IMR-90 (cell line): ENCODE results near the gene DARS1. TPM values are rescaled to one million over a fixed set of nuclear protein-coding genes. Genes with fewer than 3 reads are reported as not detected.

Experiments
- ATAC-seq: fragments of 200-7000 bp; cut with Tn5 transposase; 2 replicates; pipeline ENCODE4 v1.9.1; 2020; ENCODE audit warnings: low read depth, mild to moderate bottlenecking, moderate library complexity
- BruUV-seq: library from RNA; stranded (reverse); fragments of 400-500 nt; replicated peaks from 2 replicates; lab custom pipeline; 2021; lab: Mats Ljungman, UMichigan
- CTCF ChIA-PET: fragments of 300-600 bp; formaldehyde crosslinking; extraction: SDS; loops from one replicate; lab custom pipeline; 2021; ENCODE audit warnings: antibody characterized with exemption; lab: Yijun Ruan, JAX
- POLR2A ChIA-PET: fragments of 300-600 bp; sonication (Branson Sonifier 250); formaldehyde crosslinking; loops from one replicate; lab custom pipeline; 2022; ENCODE audit warnings: antibody characterized with exemption; ENCODE audit not compliant: unreplicated experiment; lab: Charles Lee
- DNase-seq: peaks from one replicate; pipeline ENCODE4 v3.0.0; 2013
- H2AFZ ChIP-seq: replicated peaks from 2 replicates; pipeline ENCODE3; 2013; ENCODE audit warnings: low read length, mild to moderate bottlenecking; ENCODE audit not compliant: poor library complexity
- H2AK5ac ChIP-seq: 2 replicates; pipeline ENCODE4 v1.6.1; 2013; ENCODE audit warnings: low read depth, low read length, inconsistent platforms
- H2AK9ac ChIP-seq: replicated peaks from 2 replicates; pipeline ENCODE3; 2013; ENCODE audit warnings: mild to moderate bottlenecking, low read depth, low read length, moderate library complexity; ENCODE audit not compliant: poor library complexity
- H2BK120ac ChIP-seq: 2 replicates; pipeline ENCODE4 v1.6.1; 2013; ENCODE audit warnings: low read depth, low read length, inconsistent platforms
- H2BK15ac ChIP-seq: 3 replicates; pipeline ENCODE4 v1.6.1; 2013; ENCODE audit warnings: low read depth, low read length, inconsistent platforms
- H2BK20ac ChIP-seq: 2 replicates; pipeline ENCODE4 v1.6.1; 2013; ENCODE audit warnings: low read depth, mild to moderate bottlenecking, inconsistent platforms, low read length, moderate library complexity
- H2BK5ac ChIP-seq: 2 replicates; pipeline ENCODE4 v1.6.1; 2013; ENCODE audit warnings: mild to moderate bottlenecking, low read depth, low read length, inconsistent platforms; ENCODE audit not compliant: poor library complexity, severe bottlenecking
- H3K14ac ChIP-seq: replicated peaks from 2 replicates; pipeline ENCODE4 v1.6.1; 2013; ENCODE audit warnings: low read depth, low read length, inconsistent platforms
- H3K18ac ChIP-seq: 2 replicates; pipeline ENCODE4 v1.6.1; 2013; ENCODE audit warnings: low read depth, low read length, control low read depth
- H3K23ac ChIP-seq: 2 replicates; pipeline ENCODE4 v1.6.1; 2013; ENCODE audit warnings: low read depth, low read length, inconsistent platforms
- H3K27ac ChIP-seq: 2 replicates; pipeline ENCODE4 v1.5.1; 2013; ENCODE audit warnings: mild to moderate bottlenecking, control low read depth, low read length; ENCODE audit not compliant: insufficient read depth
- H3K27me3 ChIP-seq: 2 replicates; pipeline ENCODE4 v1.6.1; 2013; ENCODE audit warnings: low read length; ENCODE audit not compliant: control insufficient read depth, insufficient read depth
- H3K36me3 ChIP-seq: 2 replicates; pipeline ENCODE4 v1.6.1; 2013; ENCODE audit warnings: low read length, mixed read lengths; ENCODE audit not compliant: control insufficient read depth, insufficient read depth
- H3K4ac ChIP-seq: 2 replicates; pipeline ENCODE4 v1.6.1; 2013; ENCODE audit warnings: low read depth, low read length, inconsistent platforms
- H3K4me1 ChIP-seq: 2 replicates; pipeline ENCODE4 v1.6.1; 2013; ENCODE audit warnings: low read length, mixed read lengths; ENCODE audit not compliant: control insufficient read depth, insufficient read depth
- H3K4me2 ChIP-seq: 2 replicates; pipeline ENCODE4 v1.6.1; 2013; ENCODE audit warnings: low read depth, mild to moderate bottlenecking, control low read depth, low read length, moderate library complexity
- H3K4me3 ChIP-seq: 2 replicates; pipeline ENCODE4 v1.5.1; 2013; ENCODE audit warnings: low read depth, mild to moderate bottlenecking, control low read depth, low read length, moderate library complexity; ENCODE audit not compliant: insufficient read depth
- H3K56ac ChIP-seq: 2 replicates; pipeline ENCODE4 v1.6.1; 2013; ENCODE audit warnings: low read length, inconsistent platforms; ENCODE audit not compliant: insufficient read depth; ENCODE audit errors: extremely low read depth
- H3K79me1 ChIP-seq, 2 experiments: 2 replicates each; pipeline ENCODE4 v1.6.1; 2013; ENCODE audit warnings: low read length in 2 of 2, inconsistent platforms in 1 of 2, low read depth in 1 of 2
- H3K9ac ChIP-seq: 2 replicates; pipeline ENCODE4 v1.6.1; 2013; ENCODE audit warnings: low read depth, low read length, control low read depth
- H3K9me1 ChIP-seq: 2 replicates; pipeline ENCODE4 v1.6.1; 2013; ENCODE audit warnings: low read length, inconsistent platforms; ENCODE audit not compliant: insufficient read depth
- H3K9me3 ChIP-seq: 2 replicates; pipeline ENCODE4 v1.6.1; 2013; ENCODE audit warnings: low read length; ENCODE audit not compliant: control insufficient read depth, insufficient read depth
- H4K20me1 ChIP-seq: 2 replicates; pipeline ENCODE4 v1.6.1; 2013; ENCODE audit warnings: low read length, inconsistent platforms; ENCODE audit not compliant: insufficient read depth
- H4K5ac ChIP-seq: 2 replicates; pipeline ENCODE4 v1.6.1; 2013; ENCODE audit warnings: mild to moderate bottlenecking, low read depth, low read length, control low read depth
- H4K8ac ChIP-seq, 2 experiments: 2 replicates each; pipeline ENCODE4 v1.6.1; 2013; ENCODE audit warnings: low read depth in 2 of 2, low read length in 2 of 2, control low read depth in 1 of 2, inconsistent platforms in 1 of 2
- H4K91ac ChIP-seq: 2 replicates; pipeline ENCODE4 v1.6.1; 2013; ENCODE audit warnings: low read depth, low read length, inconsistent platforms; ENCODE audit not compliant: insufficient read depth
- CEBPB ChIP-seq: IDR thresholded peaks from 2 replicates; pipeline ENCODE4 v1.6.1; 2012; ENCODE audit warnings: low read depth, low read length, improper control_type of control experiment
- FOS ChIP-seq: fragments of 150-350 bp; IDR thresholded peaks from 2 replicates; pipeline ENCODE4 v1.6.1; 2016; ENCODE audit warnings: low read depth, low read length
- NFE2L2 ChIP-seq: fragments of 150-350 bp; IDR thresholded peaks from 2 replicates; pipeline ENCODE4 v1.6.1; 2016; ENCODE audit warnings: low read depth, mild to moderate bottlenecking, low read length
- POLR2A ChIP-seq: IDR thresholded peaks from 2 replicates; pipeline ENCODE4 v1.6.1; 2012; ENCODE audit warnings: mild to moderate bottlenecking, low read depth, low read length
- RAD21 ChIP-seq: IDR thresholded peaks from 2 replicates; pipeline ENCODE4 v1.6.1; 2012; ENCODE audit warnings: low read length, improper control_type of control experiment
- RCOR1 ChIP-seq: IDR thresholded peaks from 2 replicates; pipeline ENCODE4 v1.6.1; 2012; ENCODE audit warnings: mild to moderate bottlenecking, low read length, improper control_type of control experiment; ENCODE audit not compliant: insufficient replicate concordance
- RFX5 ChIP-seq: IDR thresholded peaks from 2 replicates; pipeline ENCODE4 v1.8.0; 2012; ENCODE audit warnings: low read depth, mild to moderate bottlenecking, low read length, moderate library complexity
- SMC3 ChIP-seq: fragments of 150-350 bp; IDR thresholded peaks from 2 replicates; pipeline ENCODE4 v1.6.1; 2016; ENCODE audit warnings: low read depth, mild to moderate bottlenecking, antibody characterized with exemption, low read length, moderate library complexity
- WGBS, 2 experiments: methylation state at CpG; one replicate each; pipeline versions ENCODE4 v1.1.5 to v1.1.7; 2013; ENCODE audit warnings: missing lambda C conversion rate in 2 of 2; ENCODE audit not compliant: insufficient read length in 1 of 2; ENCODE audit errors: extremely low coverage in 2 of 2; 5-methylcytosine and 5-hydroxymethylcytosine counted together
- dilution Hi-C: fragments of 300-500 bp; cut with HindIII; formaldehyde crosslinking; loops from one replicate; pipeline ENCODE4 v1.14.3; 2018; ENCODE audit warnings: low sequenced_read_pairs; ENCODE audit not compliant: unreplicated experiment
- in situ Hi-C: fragments of 300-500 bp; cut with MboI; formaldehyde crosslinking; loops from 3 replicates; pipeline ENCODE4 v1.14.3; 2019; ENCODE audit warnings: low sequenced_read_pairs, inconsistent platforms, mixed read lengths
- intact Hi-C: fragments of 100-400 bp; cut with micrococcal nuclease; formaldehyde crosslinking; loops from 2 replicates; pipeline ENCODE4 v1.10.0; 2022
- polyA plus RNA-seq, 3 experiments: library from polyadenylated mRNA; depleted of rRNA; stranded (reverse); fragments of >200 nt; gene quantifications; 2 replicates each; pipeline ENCODE4 v1.2.3, GENCODE V29; 2012; ENCODE audit warnings: low replicate concordance in 1 of 3
- total RNA-seq: library from RNA; depleted of rRNA; stranded (reverse); fragments of >200 nt; gene quantifications from 2 replicates; pipeline ENCODE4 v1.2.3, GENCODE V29; 2012
- TF ChIP-seq, protein P1 (sequence below): conservative IDR thresholded peaks from 2 replicates; pipeline ENCODE4 v1.5.1; 2012; ENCODE audit warnings: mild to moderate bottlenecking, low read depth, low read length, improper control_type of control experiment

The DARS1 gene
- total and polyA plus RNA-seq, 2 of the 4 experiments (the other 2 are of a cell fraction), result 56.5 to 66.5 TPM

DNA sequence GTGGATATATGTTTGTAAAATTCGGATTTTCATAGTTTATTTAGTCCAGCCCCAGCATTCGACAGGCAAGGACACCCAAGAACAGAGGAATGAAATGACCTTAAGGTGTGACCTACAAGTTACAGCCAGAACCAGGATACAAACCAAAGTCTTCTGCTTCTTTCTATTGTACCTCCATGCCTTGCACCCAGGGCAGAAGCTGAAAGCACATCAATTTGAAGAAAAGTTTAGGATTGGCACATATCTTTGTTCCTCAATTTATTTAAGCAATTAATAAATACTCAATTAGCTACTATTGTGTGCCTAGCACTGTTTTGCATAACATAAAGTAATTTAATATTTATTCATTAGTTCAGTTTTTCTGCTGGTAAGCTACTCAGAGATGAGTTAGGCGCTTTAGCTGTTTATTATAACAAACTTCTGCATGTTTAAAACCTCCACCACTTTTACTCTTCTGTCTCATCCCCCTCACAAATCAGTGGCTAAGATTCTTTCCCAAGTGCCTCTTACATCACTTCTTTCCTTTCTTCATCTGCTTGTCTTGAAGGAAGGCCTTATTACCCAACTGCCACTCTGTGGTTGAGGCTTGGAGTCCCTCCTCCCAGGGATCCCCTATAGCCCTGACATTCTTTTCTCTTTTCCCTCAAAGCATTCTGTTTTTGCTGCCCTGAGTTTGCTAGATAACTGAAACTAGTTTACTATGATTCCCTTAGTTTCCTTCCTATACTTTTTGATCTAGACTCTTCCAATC lies 37.1 kb upstream of the DARS1 start:
- no peak overlapping the region for H2AFZ ChIP-seq
- no peak overlapping the region for H2BK15ac ChIP-seq
- H3K4me3 ChIP-seq, result no peak overlapping the region
- no peak overlapping the region for H3K4me2 ChIP-seq
- no peak overlapping the region for H2BK5ac ChIP-seq
- BruUV-seq, result no TSS peak
- TF ChIP-seq NFE2L2, result no peak
- no peak for TF ChIP-seq RAD21
- no peak for TF ChIP-seq FOS
- TF ChIP-seq, protein P1, sequence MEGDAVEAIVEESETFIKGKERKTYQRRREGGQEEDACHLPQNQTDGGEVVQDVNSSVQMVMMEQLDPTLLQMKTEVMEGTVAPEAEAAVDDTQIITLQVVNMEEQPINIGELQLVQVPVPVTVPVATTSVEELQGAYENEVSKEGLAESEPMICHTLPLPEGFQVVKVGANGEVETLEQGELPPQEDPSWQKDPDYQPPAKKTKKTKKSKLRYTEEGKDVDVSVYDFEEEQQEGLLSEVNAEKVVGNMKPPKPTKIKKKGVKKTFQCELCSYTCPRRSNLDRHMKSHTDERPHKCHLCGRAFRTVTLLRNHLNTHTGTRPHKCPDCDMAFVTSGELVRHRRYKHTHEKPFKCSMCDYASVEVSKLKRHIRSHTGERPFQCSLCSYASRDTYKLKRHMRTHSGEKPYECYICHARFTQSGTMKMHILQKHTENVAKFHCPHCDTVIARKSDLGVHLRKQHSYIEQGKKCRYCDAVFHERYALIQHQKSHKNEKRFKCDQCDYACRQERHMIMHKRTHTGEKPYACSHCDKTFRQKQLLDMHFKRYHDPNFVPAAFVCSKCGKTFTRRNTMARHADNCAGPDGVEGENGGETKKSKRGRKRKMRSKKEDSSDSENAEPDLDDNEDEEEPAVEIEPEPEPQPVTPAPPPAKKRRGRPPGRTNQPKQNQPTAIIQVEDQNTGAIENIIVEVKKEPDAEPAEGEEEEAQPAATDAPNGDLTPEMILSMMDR, result no peak
- no peak for TF ChIP-seq SMC3
- no peak for TF ChIP-seq RCOR1
- no peak for TF ChIP-seq RFX5
- TF ChIP-seq CEBPB, result no peak
- TF ChIP-seq POLR2A, result no peak
- H3K4ac ChIP-seq, result no peak overlapping the region
- POLR2A ChIA-PET, result interaction anchor here (0.5 kb wide), 1 partner anchor 493 kb away, joined by 9 read pairs; no protein-coding TSS in a partner anchor
- H2AK5ac ChIP-seq, result no peak overlapping the region
- H3K9ac ChIP-seq, result no peak overlapping the region
- no CpG with 5 or more reads among the region's 3 CpGs for WGBS, 2 experiments
- no peak overlapping the region for H2BK20ac ChIP-seq
- no peak overlapping the region for H3K27ac ChIP-seq
- in situ Hi-C loops, result no loop called here
- H4K8ac ChIP-seq, result no peak overlapping the region
- H3K56ac ChIP-seq, result no peak overlapping the region
- H2BK120ac ChIP-seq, result no peak overlapping the region
- DNase-seq (no peak), ATAC-seq (no peak)
- no peak overlapping the region for H3K23ac ChIP-seq
- H3K9me1 ChIP-seq, result no peaks in the 10 kb centered on the region
- H3K36me3 ChIP-seq, result no peaks in the 10 kb centered on the region
- H2AK9ac ChIP-seq, result no peak overlapping the region
- H4K20me1 ChIP-seq, result no peaks in the 10 kb centered on the region
- no peaks in the 10 kb centered on the region for H3K79me1 ChIP-seq
- peaks cover 3% of the 10 kb centered on the region; the same call in 1 of the 2 replicates for H3K4me1 ChIP-seq
- no peak overlapping the region for H3K14ac ChIP-seq
- H4K5ac ChIP-seq, result no peak overlapping the region
- no peak overlapping the region for H3K18ac ChIP-seq
- H3K27me3 ChIP-seq, result peaks cover 3% of the 10 kb centered on the region; the same call in 1 of the 2 replicates
- H3K9me3 ChIP-seq, result no peaks in the 10 kb centered on the region
- H4K91ac ChIP-seq, result no peak overlapping the region
- intact Hi-C loops, result no loop called here
- dilution Hi-C loops, result no loop called here
- CTCF ChIA-PET, result interaction anchor here (0.6 to 0.7 kb wide), 3 partner anchors 62 to 717 kb away, joined by 3 to 7 read pairs (median 3); no protein-coding TSS in a partner anchor
